Measurements from ENCODE around the gene RPL36.

The RPL36 gene

GRCh38 chr19:5679289-5680083, 10.6 kb upstream of the RPL36 start:
- Histone ChIP-seq H3K9ac (ENCODE audit: insufficient read length, low read depth) (peak overlapping the region; percentile 85), H3K27me3 (ENCODE audit: insufficient read depth, insufficient read length) (no peaks in the 10 kb centered on the region), H3K9me3 (ENCODE audit: insufficient read depth, low read length) (no peaks in the 10 kb centered on the region), H3K4me3 (ENCODE audit: insufficient read length, low read depth) (peak overlapping the region; percentile 92), H3K36me3 (ENCODE audit: insufficient read depth, insufficient read length, low read length) (peaks cover 34% of the 10 kb centered on the region), H3K4me1 (ENCODE audit: insufficient read depth, insufficient read length) (peaks cover 12% of the 10 kb centered on the region)
- TF ChIP-seq ZNF274 (IDR thresholded peaks at IDR 0.05; ENCODE audit: low read depth, low read length), result no peak
- no peak for TF ChIP-seq YY1 (IDR thresholded peaks at IDR 0.05; ENCODE audit: insufficient read depth, insufficient read length)
- TF ChIP-seq SUZ12 (IDR thresholded peaks at IDR 0.05; ENCODE audit: extremely low read depth, insufficient read depth, insufficient read length), result no peak
- DNase-seq (ENCODE audit: low read depth, low spot score), result no peak

- Histone ChIP-seq H3K36me3 (ENCODE audit: insufficient read depth, insufficient read length, low read length) (peaks cover 33% of the 10 kb centered on the region), H3K4me3 (ENCODE audit: insufficient read length, low read depth) (peak overlapping the region; percentile 92), H3K9ac (ENCODE audit: insufficient read length, low read depth) (peak overlapping the region; percentile 85), H3K27me3 (ENCODE audit: insufficient read depth, insufficient read length) (no peaks in the 10 kb centered on the region), H3K9me3 (ENCODE audit: insufficient read depth, low read length) (no peaks in the 10 kb centered on the region), H3K4me1 (ENCODE audit: insufficient read depth, insufficient read length) (peaks cover 8% of the 10 kb centered on the region)
- TF ChIP-seq ZNF274 (IDR thresholded peaks at IDR 0.05; ENCODE audit: low read depth, low read length) (no peak), SUZ12 (IDR thresholded peaks at IDR 0.05; ENCODE audit: extremely low read depth, insufficient read depth, insufficient read length) (no peak), YY1 (IDR thresholded peaks at IDR 0.05; ENCODE audit: insufficient read depth, insufficient read length) (no peak)
- no peak for DNase-seq (ENCODE audit: low read depth, low spot score)
Observed at GRCh38 chr19:5680084-5680436, 10.0 kb upstream of the RPL36 start.

- H3K4me3 ChIP-seq (ENCODE audit: insufficient read length, low read depth), result peak within 1 kb of the TSS; percentile 92
Observed at GRCh38 chr19:5680437-5681368, 9.4 kb upstream of the RPL36 start, which contains the start of the genes HSD11B1L and MICOS13. TSS of gene HSD11B1L (plus strand) at chr19:5681027. CDS start at chr19:5684833, 3,806 bp downstream. TSS of gene MICOS13 (minus strand) at chr19:5680516. CDS start at chr19:5680486, 30 bp downstream.

DNA sequence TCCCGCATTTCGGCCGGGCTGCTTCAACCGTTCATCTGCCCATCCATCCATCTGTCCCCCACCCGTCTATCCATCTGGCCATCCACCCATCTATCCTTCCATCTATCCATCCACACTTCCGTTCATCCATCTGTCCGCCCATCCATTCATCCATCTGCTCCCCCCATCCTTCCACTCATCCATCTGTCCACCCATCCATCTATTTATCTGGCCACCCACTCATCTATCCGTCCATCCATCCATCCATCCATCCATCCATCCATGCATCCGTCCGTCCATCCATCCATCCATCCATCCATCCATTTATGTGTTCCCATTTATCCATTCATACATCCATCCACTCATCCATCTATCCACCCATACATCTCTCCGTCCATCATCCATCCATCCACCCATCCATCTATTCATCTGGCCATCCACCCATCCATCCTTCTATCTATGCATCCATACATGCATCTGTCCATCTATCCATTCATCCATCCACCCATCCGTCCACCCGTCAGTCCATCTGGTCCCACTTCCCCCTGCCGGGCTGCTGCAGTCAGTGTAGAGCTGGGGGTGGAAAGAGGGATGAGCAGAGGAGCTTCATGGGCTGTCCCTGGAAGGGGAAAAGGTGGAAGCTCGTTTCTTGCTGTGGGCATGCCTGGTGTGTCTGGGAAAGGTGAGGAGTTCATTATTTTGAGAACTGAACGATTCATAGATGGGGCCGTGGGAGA, 8.5 kb upstream of the RPL36 start:
- peak overlapping the region; percentile 92 for H3K4me3 ChIP-seq (ENCODE audit: insufficient read length, low read depth)

More at GRCh38 chr19:5680437-5681368, 9.4 kb upstream of the RPL36 start, which contains the start of the genes HSD11B1L and MICOS13:
- Histone ChIP-seq H3K9me3 (ENCODE audit: insufficient read depth, low read length) (no peaks in the 10 kb centered on the region), H3K36me3 (ENCODE audit: insufficient read depth, insufficient read length, low read length) (peaks cover 27% of the 10 kb centered on the region), H3K9ac (ENCODE audit: insufficient read length, low read depth) (peak within 1 kb of the TSS; percentile 85), H3K4me1 (ENCODE audit: insufficient read depth, insufficient read length) (peaks cover 8% of the 10 kb centered on the region), H3K27me3 (ENCODE audit: insufficient read depth, insufficient read length) (no peaks in the 10 kb centered on the region)
- DNase-seq (ENCODE audit: low read depth, low spot score), result peak; percentile 98
- TF ChIP-seq ZNF274 (IDR thresholded peaks at IDR 0.05; ENCODE audit: low read depth, low read length), result no peak
- peak; percentile 51 for TF ChIP-seq YY1 (IDR thresholded peaks at IDR 0.05; ENCODE audit: insufficient read depth, insufficient read length)
- TF ChIP-seq SUZ12 (IDR thresholded peaks at IDR 0.05; ENCODE audit: extremely low read depth, insufficient read depth, insufficient read length), result no peak

DNA sequence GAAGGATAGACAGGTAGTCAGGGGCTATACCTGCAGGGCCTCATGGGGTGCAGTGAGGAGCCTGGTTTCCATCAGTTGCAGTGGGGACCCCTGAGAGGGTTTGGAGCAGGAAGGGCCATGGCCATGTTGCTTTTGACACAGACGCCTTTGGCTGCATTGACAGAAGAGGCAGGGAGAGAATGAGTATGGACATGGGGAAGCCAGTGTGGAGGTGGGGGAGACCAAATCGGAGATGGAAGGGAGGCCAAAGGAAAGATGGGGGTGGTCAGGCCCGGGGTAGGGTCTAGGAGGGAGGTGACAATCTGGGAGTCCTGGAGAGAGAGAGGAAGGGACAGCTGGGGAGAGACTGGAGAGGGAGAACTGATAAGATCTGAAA, 8.0 kb upstream of the RPL36 start:
- Histone ChIP-seq H3K9ac (ENCODE audit: insufficient read length, low read depth) (no peak overlapping the region), H3K9me3 (ENCODE audit: insufficient read depth, low read length) (no peaks in the 10 kb centered on the region), H3K36me3 (ENCODE audit: insufficient read depth, insufficient read length, low read length) (peaks cover 14% of the 10 kb centered on the region), H3K4me1 (ENCODE audit: insufficient read depth, insufficient read length) (peaks cover 11% of the 10 kb centered on the region), H3K27me3 (ENCODE audit: insufficient read depth, insufficient read length) (no peaks in the 10 kb centered on the region), H3K4me3 (ENCODE audit: insufficient read length, low read depth) (no peak overlapping the region)
- TF ChIP-seq SUZ12 (IDR thresholded peaks at IDR 0.05; ENCODE audit: extremely low read depth, insufficient read depth, insufficient read length) (no peak), ZNF274 (IDR thresholded peaks at IDR 0.05; ENCODE audit: low read depth, low read length) (no peak), YY1 (IDR thresholded peaks at IDR 0.05; ENCODE audit: insufficient read depth, insufficient read length) (no peak)
- no peak for DNase-seq (ENCODE audit: low read depth, low spot score)

More for the DNA sequence above, 8.5 kb upstream of the RPL36 start:
- DNase-seq (ENCODE audit: low read depth, low spot score), result no peak
- no peaks in the 10 kb centered on the region for H3K9me3 ChIP-seq (ENCODE audit: insufficient read depth, low read length)
- H3K4me1 ChIP-seq (ENCODE audit: insufficient read depth, insufficient read length), result peaks cover 11% of the 10 kb centered on the region
- peak overlapping the region; percentile 84 for H3K9ac ChIP-seq (ENCODE audit: insufficient read length, low read depth)
- H3K27me3 ChIP-seq (ENCODE audit: insufficient read depth, insufficient read length), result no peaks in the 10 kb centered on the region
- TF ChIP-seq SUZ12 (IDR thresholded peaks at IDR 0.05; ENCODE audit: extremely low read depth, insufficient read depth, insufficient read length) (no peak), YY1 (IDR thresholded peaks at IDR 0.05; ENCODE audit: insufficient read depth, insufficient read length) (no peak), ZNF274 (IDR thresholded peaks at IDR 0.05; ENCODE audit: low read depth, low read length) (no peak)
- H3K36me3 ChIP-seq (ENCODE audit: insufficient read depth, insufficient read length, low read length), result peaks cover 19% of the 10 kb centered on the region

DNA sequence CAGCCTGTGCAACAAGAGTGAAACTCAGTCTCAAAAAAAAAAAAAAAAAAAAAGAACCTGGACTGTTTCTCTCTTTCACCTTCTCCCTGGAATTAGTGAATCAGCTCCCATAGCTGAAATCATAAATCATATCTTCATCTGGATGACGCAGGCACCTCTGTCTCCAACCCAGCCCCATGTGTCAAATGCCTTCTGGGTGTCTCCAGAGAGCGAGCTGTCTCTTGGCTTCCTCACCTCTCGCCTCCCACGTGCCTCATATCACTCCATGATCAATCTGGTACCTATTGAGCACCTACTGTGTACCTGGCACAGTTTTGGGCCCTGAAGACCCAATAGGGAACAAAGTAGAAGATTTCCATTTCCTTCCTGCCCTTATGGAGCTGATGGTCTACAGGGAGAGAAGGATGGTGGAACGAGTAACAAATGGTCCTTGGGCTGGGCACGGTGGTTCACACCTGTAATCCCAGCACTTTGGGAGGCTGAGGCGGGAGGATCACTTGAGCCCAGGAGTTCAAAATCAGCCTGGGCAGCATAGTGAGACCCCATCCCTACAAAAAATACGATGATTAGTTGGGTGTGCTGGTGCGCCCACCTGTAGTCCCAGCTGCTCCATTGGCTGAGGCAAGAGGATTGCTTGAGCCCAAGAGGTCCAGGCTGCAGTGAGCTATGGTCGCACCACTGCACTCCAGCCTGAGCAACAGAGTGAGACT, 6.8 kb upstream of the RPL36 start:
- TF ChIP-seq ZNF274 (IDR thresholded peaks at IDR 0.05; ENCODE audit: low read depth, low read length), result no peak
- no peak for TF ChIP-seq SUZ12 (IDR thresholded peaks at IDR 0.05; ENCODE audit: extremely low read depth, insufficient read depth, insufficient read length)
- TF ChIP-seq YY1 (IDR thresholded peaks at IDR 0.05; ENCODE audit: insufficient read depth, insufficient read length), result no peak

More for the DNA sequence above, 6.8 kb upstream of the RPL36 start:
- Histone ChIP-seq H3K4me1 (ENCODE audit: insufficient read depth, insufficient read length) (peaks cover 18% of the 10 kb centered on the region), H3K9ac (ENCODE audit: insufficient read length, low read depth) (no peak overlapping the region), H3K9me3 (ENCODE audit: insufficient read depth, low read length) (no peaks in the 10 kb centered on the region), H3K36me3 (ENCODE audit: insufficient read depth, insufficient read length, low read length) (peaks cover 1% of the 10 kb centered on the region), H3K4me3 (ENCODE audit: insufficient read length, low read depth) (no peak overlapping the region), H3K27me3 (ENCODE audit: insufficient read depth, insufficient read length) (no peaks in the 10 kb centered on the region)
- DNase-seq (ENCODE audit: low read depth, low spot score), result no peak
